H1 (cell line): Measurements from ENCODE around the gene NME7.

Experiments
- ASH2L ChIP-seq: fragments of 200-600, 300-600 bp; sonication (generic); IDR thresholded peaks from one replicate; pipeline ENCODE4 v1.7.1; 2017; ENCODE audit warnings: low read length
- BRCA1 ChIP-seq: IDR thresholded peaks from 2 replicates; pipeline ENCODE4 v1.6.1; 2012; ENCODE audit warnings: low read depth, low read length, improper control_type of control experiment
- KDM1A ChIP-seq: fragments of 200-600, 300-600 bp; sonication (generic); IDR thresholded peaks from 2 replicates; pipeline ENCODE4 v1.7.1; 2016; ENCODE audit warnings: mild to moderate bottlenecking, low read length, borderline replicate concordance
- MAFK ChIP-seq: IDR thresholded peaks from 2 replicates; pipeline ENCODE4 v1.6.1; 2012; ENCODE audit warnings: low read depth, mild to moderate bottlenecking, improper control_type of control experiment, low read length
- PHF8 ChIP-seq: fragments of 200-600 bp; sonication (generic); conservative IDR thresholded peaks from 2 replicates; pipeline ENCODE4 v1.7.1; 2012; ENCODE audit warnings: low read depth, mild to moderate bottlenecking, inconsistent platforms, low read length, moderate library complexity
- POLR2A ChIP-seq, 2 experiments: IDR thresholded peaks; 1 replicate in 1 of 2; 2 replicates in 1 of 2; pipeline ENCODE4 v1.6.1; 2011; ENCODE audit warnings: low read depth in 2 of 2, low read length in 2 of 2, mild to moderate bottlenecking in 2 of 2; ENCODE audit errors: control extremely low read depth in 1 of 2
- SP2 ChIP-seq: IDR thresholded peaks from 2 replicates; pipeline ENCODE4 v1.6.1; 2012; ENCODE audit warnings: mild to moderate bottlenecking, low read length, inconsistent platforms
- YY1 ChIP-seq: IDR thresholded peaks from 2 replicates; pipeline ENCODE4 v1.6.1; 2011; ENCODE audit warnings: low read depth, mild to moderate bottlenecking, low read length
- TF ChIP-seq, protein P1 (sequence below), 3 experiments: IDR thresholded peaks; 1 replicate in 2 of 3; 2 replicates in 1 of 3; pipeline versions ENCODE4 v1.5.1 to v1.6.1; 2011; ENCODE audit warnings: low read length in 3 of 3, mild to moderate bottlenecking in 3 of 3, inconsistent platforms in 2 of 3, low read depth in 1 of 3, moderate library complexity in 1 of 3; ENCODE audit not compliant: insufficient read depth in 1 of 3; ENCODE audit errors: control extremely low read depth in 1 of 3

DNA sequence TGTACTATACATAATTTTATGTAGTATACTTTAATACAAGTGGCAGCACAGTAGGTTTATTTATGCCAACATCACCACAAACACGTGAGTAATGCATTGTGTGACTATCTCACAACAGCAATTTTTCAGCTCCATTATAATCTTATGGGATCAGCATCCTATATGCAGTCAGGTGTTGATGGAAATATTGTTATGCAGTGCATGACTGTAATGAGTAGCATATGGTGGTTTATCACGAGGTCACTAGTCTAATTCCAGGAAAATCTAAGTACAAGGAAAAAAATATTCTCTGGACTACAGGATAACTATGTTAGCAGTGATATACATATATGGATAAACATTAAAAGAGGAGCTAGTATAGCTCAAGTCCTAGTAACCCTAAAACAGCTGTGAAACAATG is 192.1 kb downstream of the NME7 start:
- TF ChIP-seq POLR2A (IDR thresholded peaks at IDR 0.05; ENCODE audit: control extremely low read depth in 1 of 2, low read depth in 2 of 2, low read length in 2 of 2): no peak
- TF ChIP-seq, protein P1, sequence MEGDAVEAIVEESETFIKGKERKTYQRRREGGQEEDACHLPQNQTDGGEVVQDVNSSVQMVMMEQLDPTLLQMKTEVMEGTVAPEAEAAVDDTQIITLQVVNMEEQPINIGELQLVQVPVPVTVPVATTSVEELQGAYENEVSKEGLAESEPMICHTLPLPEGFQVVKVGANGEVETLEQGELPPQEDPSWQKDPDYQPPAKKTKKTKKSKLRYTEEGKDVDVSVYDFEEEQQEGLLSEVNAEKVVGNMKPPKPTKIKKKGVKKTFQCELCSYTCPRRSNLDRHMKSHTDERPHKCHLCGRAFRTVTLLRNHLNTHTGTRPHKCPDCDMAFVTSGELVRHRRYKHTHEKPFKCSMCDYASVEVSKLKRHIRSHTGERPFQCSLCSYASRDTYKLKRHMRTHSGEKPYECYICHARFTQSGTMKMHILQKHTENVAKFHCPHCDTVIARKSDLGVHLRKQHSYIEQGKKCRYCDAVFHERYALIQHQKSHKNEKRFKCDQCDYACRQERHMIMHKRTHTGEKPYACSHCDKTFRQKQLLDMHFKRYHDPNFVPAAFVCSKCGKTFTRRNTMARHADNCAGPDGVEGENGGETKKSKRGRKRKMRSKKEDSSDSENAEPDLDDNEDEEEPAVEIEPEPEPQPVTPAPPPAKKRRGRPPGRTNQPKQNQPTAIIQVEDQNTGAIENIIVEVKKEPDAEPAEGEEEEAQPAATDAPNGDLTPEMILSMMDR (IDR thresholded peaks at IDR 0.05; ENCODE audit: control extremely low read depth in 1 of 3, insufficient read depth in 1 of 3, low read depth in 1 of 3, low read length in 3 of 3): no peak
- no peak for TF ChIP-seq SP2
- TF ChIP-seq KDM1A: no peak
- no peak for TF ChIP-seq YY1
- TF ChIP-seq PHF8: no peak
- no peak for TF ChIP-seq MAFK
- TF ChIP-seq ASH2L: no peak
- TF ChIP-seq BRCA1: no peak
